ENCODE results near the gene DST. TPM values are rescaled to one million over a fixed set of nuclear protein-coding genes. Genes with fewer than 3 reads are reported as not detected.

The DST gene
- total and polyA plus RNA-seq, 2 donors (not counting 1 experiment from before 2014, with no cell fraction given) = 1.5 to 1.9 TPM

DNA sequence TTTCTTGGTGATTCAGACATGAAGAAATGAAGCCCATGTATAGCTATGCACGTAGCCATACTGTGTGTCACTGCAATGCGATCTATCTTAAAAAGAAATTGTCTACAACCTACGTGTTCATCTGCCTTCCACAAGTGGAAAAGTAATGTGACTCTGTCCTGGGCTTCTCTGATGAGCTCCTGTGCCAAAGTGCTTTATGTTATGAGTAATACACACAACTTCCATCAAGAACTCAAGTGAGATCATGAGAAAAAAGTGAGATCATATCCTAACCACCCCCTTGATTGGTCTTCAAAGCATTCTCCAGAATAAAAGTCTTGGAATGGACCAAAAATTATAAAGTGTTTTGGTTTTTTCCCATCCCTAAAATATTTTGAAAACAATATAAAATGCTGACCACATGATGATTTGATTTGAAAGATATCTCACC lies 114.3 kb downstream of the DST start:
- H2AFZ ChIP-seq (ENCODE audit: insufficient read depth, low read depth, low read length, poor library complexity, severe bottlenecking) = no peak overlapping the region
- Mint-ChIP-seq H3K4me1 (peaks cover 2% of the 10 kb centered on the region), H3K27me3 (no peaks in the 10 kb centered on the region), H3K4me3 (no peak overlapping the region), H3K9me3 (ENCODE audit: insufficient read depth) (no peaks in the 10 kb centered on the region), H3K27ac (no peak overlapping the region)
- POLR2A ChIA-PET = no interaction called here
- no peak for TF ChIP-seq EZH2 (IDR thresholded peaks at IDR 0.05; ENCODE audit: borderline replicate concordance, insufficient read depth, low read depth, low read length, poor library complexity, severe bottlenecking)
- TF ChIP-seq, protein P1, sequence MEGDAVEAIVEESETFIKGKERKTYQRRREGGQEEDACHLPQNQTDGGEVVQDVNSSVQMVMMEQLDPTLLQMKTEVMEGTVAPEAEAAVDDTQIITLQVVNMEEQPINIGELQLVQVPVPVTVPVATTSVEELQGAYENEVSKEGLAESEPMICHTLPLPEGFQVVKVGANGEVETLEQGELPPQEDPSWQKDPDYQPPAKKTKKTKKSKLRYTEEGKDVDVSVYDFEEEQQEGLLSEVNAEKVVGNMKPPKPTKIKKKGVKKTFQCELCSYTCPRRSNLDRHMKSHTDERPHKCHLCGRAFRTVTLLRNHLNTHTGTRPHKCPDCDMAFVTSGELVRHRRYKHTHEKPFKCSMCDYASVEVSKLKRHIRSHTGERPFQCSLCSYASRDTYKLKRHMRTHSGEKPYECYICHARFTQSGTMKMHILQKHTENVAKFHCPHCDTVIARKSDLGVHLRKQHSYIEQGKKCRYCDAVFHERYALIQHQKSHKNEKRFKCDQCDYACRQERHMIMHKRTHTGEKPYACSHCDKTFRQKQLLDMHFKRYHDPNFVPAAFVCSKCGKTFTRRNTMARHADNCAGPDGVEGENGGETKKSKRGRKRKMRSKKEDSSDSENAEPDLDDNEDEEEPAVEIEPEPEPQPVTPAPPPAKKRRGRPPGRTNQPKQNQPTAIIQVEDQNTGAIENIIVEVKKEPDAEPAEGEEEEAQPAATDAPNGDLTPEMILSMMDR (IDR thresholded peaks at IDR 0.05) = no peak
- H3K27ac ChIP-seq (ENCODE audit: low read length in 2 of 2) = no peak overlapping the region
- H4K20me1 ChIP-seq (ENCODE audit: control insufficient read depth, insufficient read depth, low read length, poor library complexity, severe bottlenecking) = no peaks in the 10 kb centered on the region
- DNase-seq = no peak
- H3K36me3 ChIP-seq (replicated peaks in 1 of 2; ENCODE audit: control extremely low read depth in 1 of 2, control insufficient read depth in 1 of 2, extremely low read depth in 1 of 2, insufficient read depth in 2 of 2, low read length in 1 of 2) = no peaks in the 10 kb centered on the region
- H3K9me3 ChIP-seq (ENCODE audit: control extremely low read depth in 1 of 3, control insufficient read depth in 2 of 3, insufficient read depth in 1 of 3, low read length in 2 of 3) = no peaks in the 10 kb centered on the region
- H3K79me2 ChIP-seq (ENCODE audit: control insufficient read depth, insufficient read depth, low read length) = no peaks in the 10 kb centered on the region
- no peak overlapping the region for H3K9ac ChIP-seq (ENCODE audit: low read length)
- intact Hi-C loops (cut with micrococcal nuclease) = no loop called here
- H3K27me3 ChIP-seq (replicated peaks in 1 of 4; ENCODE audit: control extremely low read depth in 1 of 4, control insufficient read depth in 3 of 4, insufficient read depth in 4 of 4, low read length in 3 of 4) = no peaks in the 10 kb centered on the region
- no peaks in the 10 kb centered on the region for H3K4me1 ChIP-seq (ENCODE audit: control insufficient read depth in 2 of 2, insufficient read depth in 2 of 2, low read length in 2 of 2)
- H3K4me3 ChIP-seq (ENCODE audit: control extremely low read depth in 1 of 5, extremely low read depth in 1 of 5, insufficient read depth in 1 of 5, low read depth in 2 of 5, low read length in 4 of 5) = no peak overlapping the region
- no peak overlapping the region for H3K4me2 ChIP-seq (replicated peaks; ENCODE audit: low read depth, low read length, poor library complexity, severe bottlenecking)
- CTCF ChIA-PET = no interaction called here
- WGBS (ENCODE audit: insufficient coverage) = no CpG with 5 or more reads among the region's 3 CpGs
- no peak for ATAC-seq (ENCODE audit: low read depth)

DNA sequence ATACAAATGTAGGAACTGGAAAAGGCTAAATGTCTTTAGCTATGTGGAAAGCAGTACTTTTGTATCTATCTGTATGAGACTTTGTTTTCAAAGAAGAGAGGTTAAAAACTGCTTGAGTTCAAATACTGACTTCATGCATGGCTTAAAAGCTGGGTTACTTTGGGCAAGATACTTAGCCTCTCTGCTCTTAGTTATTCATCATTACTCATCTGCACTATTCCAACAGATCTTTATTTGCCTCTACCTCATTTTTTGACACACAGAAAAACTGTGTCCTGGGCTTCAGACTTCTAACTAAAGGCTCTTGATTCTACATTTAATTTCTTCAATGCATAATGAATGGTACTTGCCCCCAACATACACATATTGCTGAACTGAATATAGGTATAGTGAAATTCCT lies 114.8 kb downstream of the DST start:
- H3K4me1 Mint-ChIP-seq = no peaks in the 10 kb centered on the region
- no peak overlapping the region for H3K9ac ChIP-seq (ENCODE audit: low read length)
- no peaks in the 10 kb centered on the region for H3K36me3 ChIP-seq (replicated peaks in 1 of 2; ENCODE audit: control extremely low read depth in 1 of 2, control insufficient read depth in 1 of 2, extremely low read depth in 1 of 2, insufficient read depth in 2 of 2, low read length in 1 of 2)
- ATAC-seq (ENCODE audit: low read depth) (no peak), DNase-seq (no peak)
- no peaks in the 10 kb centered on the region for H3K9me3 Mint-ChIP-seq (ENCODE audit: insufficient read depth)
- no peak overlapping the region for H3K27ac Mint-ChIP-seq
- H4K20me1 ChIP-seq (ENCODE audit: control insufficient read depth, insufficient read depth, low read length, poor library complexity, severe bottlenecking) = no peaks in the 10 kb centered on the region
- H3K4me2 ChIP-seq (replicated peaks; ENCODE audit: low read depth, low read length, poor library complexity, severe bottlenecking) = no peak overlapping the region
- no peaks in the 10 kb centered on the region for H3K27me3 ChIP-seq (replicated peaks in 1 of 4; ENCODE audit: control extremely low read depth in 1 of 4, control insufficient read depth in 3 of 4, insufficient read depth in 4 of 4, low read length in 3 of 4)
- TF ChIP-seq, protein P1 (IDR thresholded peaks at IDR 0.05) = no peak
- TF ChIP-seq EZH2 (IDR thresholded peaks at IDR 0.05; ENCODE audit: borderline replicate concordance, insufficient read depth, low read depth, low read length, poor library complexity, severe bottlenecking) = no peak
- no peaks in the 10 kb centered on the region for H3K4me1 ChIP-seq (ENCODE audit: control insufficient read depth in 2 of 2, insufficient read depth in 2 of 2, low read length in 2 of 2)
- no peak overlapping the region for H3K4me3 Mint-ChIP-seq
- H2AFZ ChIP-seq (ENCODE audit: insufficient read depth, low read depth, low read length, poor library complexity, severe bottlenecking) = no peak overlapping the region
- ChIA-PET CTCF (interaction anchor here (1.1 kb wide), 1 partner anchor 15 kb away, joined by 3 read pairs; no protein-coding TSS in a partner anchor), POLR2A (no interaction called here)
- H3K9me3 ChIP-seq (ENCODE audit: control extremely low read depth in 1 of 3, control insufficient read depth in 2 of 3, insufficient read depth in 1 of 3, low read length in 2 of 3) = no peaks in the 10 kb centered on the region
- no peak overlapping the region for H3K4me3 ChIP-seq (ENCODE audit: control extremely low read depth in 1 of 5, extremely low read depth in 1 of 5, insufficient read depth in 1 of 5, low read depth in 2 of 5, low read length in 4 of 5)
- H3K27me3 Mint-ChIP-seq = no peaks in the 10 kb centered on the region
- H3K27ac ChIP-seq (ENCODE audit: low read length in 2 of 2) = no peak overlapping the region
- H3K79me2 ChIP-seq (ENCODE audit: control insufficient read depth, insufficient read depth, low read length) = no peaks in the 10 kb centered on the region
- intact Hi-C loops (cut with micrococcal nuclease) = no loop called here

Measured in B cell (primary cell).